COLO668 (cell line): Measurements from ENCODE around the gene CNTNAP2.
"Not testable (repeated sequence)": the region's sequence is repeated elsewhere in the genome, so short reads cannot be mapped to it uniquely, and the experiment has no call there.

Experiments
- DNase-seq: peaks from one replicate; lab custom pipeline; 2025; ENCODE audit not compliant: unreplicated experiment; lab: John Stamatoyannopoulos, UW

The CNTNAP2 gene

GRCh38 chr7:146146831-146147486, 30.4 kb downstream of the CNTNAP2 start:
- DNase-seq, result peak; percentile 24

DNA sequence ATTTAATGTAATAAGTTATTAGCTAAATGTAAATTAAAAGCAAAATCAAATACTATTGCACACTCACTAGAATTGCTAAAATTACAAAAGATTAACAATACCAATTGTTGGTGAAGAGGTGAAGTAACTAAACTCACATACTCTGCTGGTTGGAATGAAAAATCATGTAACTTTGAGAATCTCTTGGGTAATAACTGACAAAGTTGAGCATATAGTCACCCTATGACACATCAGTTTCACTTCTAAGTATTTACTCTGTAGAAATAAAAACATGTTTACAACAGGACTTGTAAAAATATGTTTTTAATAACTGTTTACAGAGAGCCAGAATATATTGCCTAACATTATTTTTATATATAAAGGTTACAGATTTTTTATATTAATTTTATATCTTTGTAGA, 33.6 kb downstream of the CNTNAP2 start:
- DNase-seq, result no peak

DNA sequence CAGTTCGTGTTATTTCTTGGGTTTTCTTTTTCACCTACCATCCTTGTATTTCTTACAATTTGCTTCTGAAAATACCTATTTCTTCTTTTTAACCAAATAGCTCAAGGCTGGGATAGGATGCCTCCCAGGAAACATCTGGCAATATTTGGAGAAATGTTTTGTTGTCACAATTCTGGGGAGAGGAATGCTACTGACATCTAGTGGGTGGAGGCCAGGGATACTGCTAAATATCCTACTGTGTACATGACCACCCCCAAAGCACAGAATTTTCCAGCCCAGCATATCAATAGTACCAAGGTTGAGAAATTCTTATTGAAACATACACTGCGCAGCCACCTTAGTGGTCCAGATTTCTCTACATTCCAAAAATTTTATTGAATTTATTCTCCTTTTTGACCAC, 55.5 kb downstream of the CNTNAP2 start:
- no peak for DNase-seq

- DNase-seq, result no peak
Measured at GRCh38 chr7:146175716-146176115, 59.1 kb downstream of the CNTNAP2 start.

GRCh38 chr7:146176860-146177259, 60.3 kb downstream of the CNTNAP2 start:
- DNase-seq, result peak; percentile 6

GRCh38 chr7:146177301-146177700, 60.7 kb downstream of the CNTNAP2 start:
- no peak for DNase-seq

DNA sequence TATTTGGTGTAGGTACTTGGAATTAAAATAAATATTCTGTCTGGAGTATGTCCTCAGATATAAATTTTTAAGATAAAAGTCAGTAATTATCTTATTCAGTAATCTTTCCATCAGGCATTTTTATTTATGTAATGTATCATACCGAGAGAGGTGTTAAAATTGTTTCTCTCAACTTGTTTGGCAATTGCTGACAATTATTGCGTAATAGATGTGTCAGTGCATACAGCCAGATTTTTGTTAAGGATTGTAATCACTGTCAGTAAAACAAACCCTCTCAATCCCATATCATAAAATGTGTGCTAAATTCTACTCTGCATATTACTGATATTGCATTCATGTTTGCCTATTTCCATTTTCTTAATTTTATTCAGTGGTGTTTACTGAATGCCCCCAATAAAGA, 69.2 kb downstream of the CNTNAP2 start:
- no peak for DNase-seq

- not testable (repeated sequence) for DNase-seq
Measured at GRCh38 chr7:146191428-146191827, 74.8 kb downstream of the CNTNAP2 start.

DNA sequence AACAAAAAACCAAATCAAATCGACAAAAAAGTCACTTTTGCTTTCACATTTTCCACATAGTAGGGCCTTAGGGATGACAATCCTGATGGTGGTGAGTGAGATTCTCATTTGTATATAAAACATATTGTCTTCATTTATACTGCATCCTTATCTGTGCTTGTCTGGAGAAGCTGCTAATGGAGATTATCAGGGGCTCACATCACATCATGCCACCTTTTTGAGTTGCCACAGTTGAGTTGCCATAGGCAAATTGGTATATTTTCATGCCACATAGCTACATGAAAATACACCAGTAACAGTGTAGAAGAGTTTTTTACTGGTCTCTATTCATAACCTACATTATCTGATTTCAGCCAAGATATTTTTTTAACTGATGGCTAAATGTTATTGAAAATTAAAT, 85.3 kb downstream of the CNTNAP2 start:
- DNase-seq, result no peak

- DNase-seq, result no peak
Measured at GRCh38 chr7:146206270-146206669, 89.7 kb downstream of the CNTNAP2 start.

DNA sequence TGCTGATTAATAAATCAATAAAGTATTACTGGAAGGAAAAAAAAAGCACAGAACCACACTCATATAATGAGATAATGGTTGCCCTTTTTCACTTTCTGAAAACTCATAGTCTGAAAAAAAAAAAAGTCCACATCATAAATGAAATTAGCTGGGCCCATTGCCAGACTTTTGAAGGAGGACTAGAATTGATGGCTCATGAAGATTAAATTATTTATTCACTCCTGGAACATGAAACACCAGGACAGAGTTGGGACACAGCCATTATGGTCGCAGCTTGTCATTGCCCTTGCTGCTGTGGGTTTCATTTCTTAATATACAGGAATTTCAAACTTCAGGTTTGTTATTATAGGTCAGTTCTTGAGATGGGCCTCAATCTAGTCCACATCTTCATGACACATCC, 91.9 kb downstream of the CNTNAP2 start:
- DNase-seq, result no peak

DNA sequence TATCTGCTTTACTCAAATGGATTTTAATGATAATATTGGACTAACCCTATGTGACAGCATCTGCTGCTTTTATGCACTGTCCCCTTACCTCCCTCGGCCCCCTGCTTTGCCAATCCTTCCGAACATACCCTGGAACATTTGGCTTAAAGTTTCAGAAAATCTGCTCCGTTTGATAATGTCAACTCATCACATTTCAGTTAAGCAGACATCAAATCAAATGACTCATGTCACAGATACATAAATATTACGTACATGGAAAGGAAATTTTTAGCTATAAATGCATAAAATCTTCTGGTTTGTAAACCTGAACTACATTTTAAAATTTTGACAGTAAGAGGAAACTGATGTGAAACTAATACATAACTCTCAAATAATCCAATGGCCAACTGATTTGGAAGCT, 98.2 kb downstream of the CNTNAP2 start:
- DNase-seq, result no peak

DNA sequence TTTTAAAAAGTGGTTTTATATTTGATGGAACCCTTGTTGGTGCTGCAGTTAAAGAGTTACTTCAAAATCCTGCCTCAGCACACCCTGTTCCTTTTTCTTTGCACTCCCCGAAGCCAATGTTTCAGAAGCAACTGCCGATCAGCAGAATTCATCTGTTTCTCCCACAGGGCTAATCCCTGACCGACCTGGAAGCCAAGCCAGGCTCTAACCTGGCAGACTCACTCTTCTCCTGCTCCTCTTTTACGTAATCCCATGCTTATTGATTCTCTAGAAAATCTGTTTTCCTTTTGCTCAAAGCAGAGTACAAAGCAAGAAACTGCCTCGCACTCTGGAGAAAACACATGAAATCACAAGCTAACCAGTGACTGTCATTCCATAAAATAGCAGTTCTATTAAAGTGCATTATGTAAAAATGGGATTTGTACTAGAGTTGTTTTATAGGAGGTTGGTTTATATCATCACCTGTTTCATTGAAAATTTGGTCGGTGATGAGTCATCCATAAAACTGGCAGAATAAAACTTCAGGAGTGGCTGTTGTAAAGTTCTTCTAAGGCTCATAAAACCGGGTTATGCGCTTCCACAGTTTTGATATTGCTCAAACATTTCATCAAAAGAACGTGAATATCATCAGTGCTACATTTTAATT, 99.9 kb downstream of the CNTNAP2 start:
- DNase-seq, result no peak

DNA sequence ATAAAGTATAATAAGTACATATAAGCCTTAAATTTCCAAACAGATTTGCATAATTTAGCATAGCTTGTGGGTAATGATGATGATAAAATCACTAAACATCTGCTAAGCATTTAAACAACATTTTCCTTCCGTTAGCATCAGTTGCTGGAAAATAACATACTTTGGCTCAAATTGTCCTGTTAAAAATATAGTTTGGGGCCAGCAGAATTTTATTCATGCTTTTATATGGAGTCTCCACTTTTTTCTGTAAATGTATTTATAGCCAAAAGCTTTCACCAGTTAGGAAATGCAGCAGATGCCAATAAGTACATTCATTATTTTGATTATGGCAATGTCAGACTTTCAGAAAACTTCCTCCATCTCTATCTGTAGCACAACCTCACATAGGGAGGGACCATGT, 107.2 kb downstream of the CNTNAP2 start:
- no peak for DNase-seq

DNA sequence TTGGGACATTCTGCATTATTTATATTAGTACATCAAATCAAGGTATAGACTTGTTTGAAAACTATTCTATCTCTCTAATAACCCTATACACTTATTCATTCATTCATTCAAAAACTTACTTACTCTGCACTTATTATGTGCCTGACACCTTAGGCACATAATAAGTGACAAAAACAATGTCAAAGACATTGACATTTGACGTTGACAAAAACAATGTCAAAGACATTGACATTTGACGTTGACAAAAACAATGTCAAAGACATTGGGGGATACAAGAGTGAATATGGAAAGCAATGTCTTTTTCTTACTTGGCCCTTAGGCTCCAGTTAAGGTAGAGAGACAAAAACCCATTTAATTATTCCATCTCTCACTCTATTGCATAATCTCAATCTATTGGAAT, 116.0 kb downstream of the CNTNAP2 start:
- DNase-seq, result no peak

DNA sequence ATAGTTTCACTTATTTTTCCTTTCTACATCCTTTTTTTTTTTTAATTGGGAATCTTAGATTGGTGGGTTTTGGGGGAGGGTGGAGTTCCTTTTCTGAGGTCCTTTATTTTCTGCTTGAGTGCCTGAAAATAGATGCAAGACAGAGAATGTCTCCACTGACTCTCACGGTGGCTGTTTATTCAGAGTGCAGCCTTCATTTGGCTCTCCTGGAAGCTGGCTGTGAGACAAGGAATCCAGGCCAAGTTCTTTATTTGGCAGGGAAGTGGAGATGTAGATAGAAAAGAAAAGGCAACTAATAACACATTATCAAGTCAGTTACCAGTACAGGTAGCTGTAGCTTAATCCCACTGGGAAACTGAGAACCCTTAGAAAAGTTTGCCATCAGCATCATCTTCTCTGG, 118.6 kb downstream of the CNTNAP2 start:
- DNase-seq, result no peak

GRCh38 chr7:146242661-146243060, 126.1 kb downstream of the CNTNAP2 start:
- DNase-seq, result no peak

DNA sequence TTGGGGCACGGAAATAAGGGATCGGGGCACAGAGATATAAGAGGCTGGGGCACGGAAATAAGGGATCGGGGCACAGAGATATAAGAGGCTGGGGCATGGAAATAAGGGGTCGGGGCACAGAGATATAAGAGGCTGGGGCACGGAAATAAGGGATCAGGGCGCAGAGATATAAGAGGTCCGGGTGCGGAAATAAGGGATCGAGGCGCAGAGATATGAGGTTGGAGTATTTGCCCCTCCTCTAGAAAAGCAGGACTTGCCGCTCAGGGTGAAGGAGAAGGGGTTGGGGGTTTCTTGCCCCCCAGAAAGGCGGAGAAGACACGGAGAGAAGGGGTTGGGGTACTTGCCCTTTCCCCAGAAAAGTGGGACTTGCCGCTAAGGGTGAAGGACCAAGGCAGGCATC, 131.4 kb downstream of the CNTNAP2 start:
- not testable (repeated sequence) for DNase-seq

DNA sequence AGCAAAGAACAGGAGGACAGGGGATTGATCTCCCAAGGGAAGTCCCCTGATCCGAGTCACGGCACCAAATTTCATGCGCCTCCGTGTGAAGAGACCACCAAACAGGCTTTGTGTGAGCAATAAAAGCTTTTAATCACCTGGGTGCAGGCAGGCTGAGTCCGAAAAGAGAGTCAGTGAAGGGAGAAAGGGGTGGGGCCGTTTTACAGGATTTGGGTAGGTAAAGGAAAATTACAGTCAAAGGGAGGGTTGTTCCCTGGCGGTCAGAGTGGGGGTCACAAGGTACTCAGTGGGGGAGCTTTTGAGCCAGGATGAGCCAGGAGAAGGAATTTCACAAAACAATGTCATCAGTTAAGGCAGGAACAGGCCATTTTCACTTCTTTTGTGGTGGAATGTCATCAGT, 132.1 kb downstream of the CNTNAP2 start:
- DNase-seq, result not testable (repeated sequence)

- DNase-seq, result no peak
Measured at GRCh38 chr7:146249272-146249671, 132.7 kb downstream of the CNTNAP2 start.

DNA sequence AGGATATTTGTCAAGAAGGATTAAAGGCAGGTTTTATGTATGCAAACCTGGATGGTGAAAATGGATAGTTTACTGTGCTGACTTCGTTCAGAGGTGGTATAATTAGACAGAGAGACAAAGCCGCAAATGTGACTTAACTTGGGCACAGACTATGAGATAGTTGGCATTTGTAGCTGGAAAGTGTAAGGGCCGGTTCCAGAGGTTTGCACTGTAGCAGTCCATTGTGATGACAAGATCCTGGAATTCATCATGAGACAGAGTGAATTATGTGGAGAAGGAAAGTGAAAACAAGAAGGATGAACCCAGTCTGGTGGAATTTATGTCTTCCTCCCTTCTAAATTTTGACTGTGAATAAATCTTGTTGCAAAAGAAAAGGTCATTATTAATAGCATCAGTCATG, 139.0 kb downstream of the CNTNAP2 start:
- no peak for DNase-seq

GRCh38 chr7:146262527-146262926, 145.9 kb downstream of the CNTNAP2 start:
- DNase-seq, result no peak

GRCh38 chr7:146276888-146277287, 160.3 kb downstream of the CNTNAP2 start:
- no peak for DNase-seq
